ENCODE data around the gene PLXNA2.

PLXNA2 gene

DNA sequence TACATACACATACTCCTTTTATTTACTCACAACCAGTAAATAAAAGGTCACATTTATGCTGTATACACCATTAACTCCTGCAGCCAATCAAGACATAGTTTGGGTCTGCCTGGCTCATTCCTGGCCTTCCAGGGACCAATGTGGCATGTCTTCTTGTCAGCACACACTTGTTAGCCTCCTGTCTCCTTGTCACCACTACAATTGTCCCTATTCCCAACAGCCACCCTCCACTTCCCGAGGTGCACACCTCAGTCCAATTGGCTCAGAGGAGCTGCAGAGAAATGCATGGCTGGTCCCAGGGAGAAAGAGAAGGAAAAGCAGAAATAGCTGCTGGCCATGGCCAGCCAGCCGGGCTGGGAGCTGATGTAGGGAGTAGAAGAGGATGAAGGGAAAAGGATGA lies 116.9 kb downstream of the PLXNA2 start:
- no peak for DNase-seq (ENCODE audit: extremely low read depth, low read depth)
- H3K4me3 ChIP-seq (replicated peaks; ENCODE audit: low read depth, low read length), result no peak overlapping the region
- TF ChIP-seq, protein P1, sequence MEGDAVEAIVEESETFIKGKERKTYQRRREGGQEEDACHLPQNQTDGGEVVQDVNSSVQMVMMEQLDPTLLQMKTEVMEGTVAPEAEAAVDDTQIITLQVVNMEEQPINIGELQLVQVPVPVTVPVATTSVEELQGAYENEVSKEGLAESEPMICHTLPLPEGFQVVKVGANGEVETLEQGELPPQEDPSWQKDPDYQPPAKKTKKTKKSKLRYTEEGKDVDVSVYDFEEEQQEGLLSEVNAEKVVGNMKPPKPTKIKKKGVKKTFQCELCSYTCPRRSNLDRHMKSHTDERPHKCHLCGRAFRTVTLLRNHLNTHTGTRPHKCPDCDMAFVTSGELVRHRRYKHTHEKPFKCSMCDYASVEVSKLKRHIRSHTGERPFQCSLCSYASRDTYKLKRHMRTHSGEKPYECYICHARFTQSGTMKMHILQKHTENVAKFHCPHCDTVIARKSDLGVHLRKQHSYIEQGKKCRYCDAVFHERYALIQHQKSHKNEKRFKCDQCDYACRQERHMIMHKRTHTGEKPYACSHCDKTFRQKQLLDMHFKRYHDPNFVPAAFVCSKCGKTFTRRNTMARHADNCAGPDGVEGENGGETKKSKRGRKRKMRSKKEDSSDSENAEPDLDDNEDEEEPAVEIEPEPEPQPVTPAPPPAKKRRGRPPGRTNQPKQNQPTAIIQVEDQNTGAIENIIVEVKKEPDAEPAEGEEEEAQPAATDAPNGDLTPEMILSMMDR (IDR thresholded peaks at IDR 0.05; ENCODE audit: low read depth, low read length, missing control alignments), result no peak

DNA sequence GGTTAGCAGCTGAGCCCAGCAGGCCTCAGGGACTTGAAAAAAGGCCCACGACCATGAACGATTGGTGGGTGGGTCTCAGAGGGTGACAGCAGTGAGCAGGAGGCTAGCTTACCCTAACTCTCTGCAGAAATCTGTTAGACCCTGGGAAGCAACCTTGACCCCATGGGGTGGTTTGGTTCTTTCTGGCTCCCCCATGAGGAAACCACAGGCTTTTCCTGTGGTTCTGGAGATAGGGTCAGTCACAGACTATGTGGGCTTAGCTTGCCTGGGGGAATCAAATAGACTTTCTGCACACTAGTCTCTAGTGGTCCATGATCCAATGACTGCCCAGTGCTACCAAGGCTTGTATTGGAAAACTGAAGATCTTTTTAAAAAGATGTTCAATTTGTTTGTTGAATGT lies 118.1 kb downstream of the PLXNA2 start:
- no peak overlapping the region for H3K4me3 ChIP-seq (replicated peaks; ENCODE audit: low read depth, low read length)
- DNase-seq (ENCODE audit: extremely low read depth, low read depth), result no peak
- TF ChIP-seq, protein P1 (IDR thresholded peaks at IDR 0.05; ENCODE audit: low read depth, low read length, missing control alignments), result no peak

DNA sequence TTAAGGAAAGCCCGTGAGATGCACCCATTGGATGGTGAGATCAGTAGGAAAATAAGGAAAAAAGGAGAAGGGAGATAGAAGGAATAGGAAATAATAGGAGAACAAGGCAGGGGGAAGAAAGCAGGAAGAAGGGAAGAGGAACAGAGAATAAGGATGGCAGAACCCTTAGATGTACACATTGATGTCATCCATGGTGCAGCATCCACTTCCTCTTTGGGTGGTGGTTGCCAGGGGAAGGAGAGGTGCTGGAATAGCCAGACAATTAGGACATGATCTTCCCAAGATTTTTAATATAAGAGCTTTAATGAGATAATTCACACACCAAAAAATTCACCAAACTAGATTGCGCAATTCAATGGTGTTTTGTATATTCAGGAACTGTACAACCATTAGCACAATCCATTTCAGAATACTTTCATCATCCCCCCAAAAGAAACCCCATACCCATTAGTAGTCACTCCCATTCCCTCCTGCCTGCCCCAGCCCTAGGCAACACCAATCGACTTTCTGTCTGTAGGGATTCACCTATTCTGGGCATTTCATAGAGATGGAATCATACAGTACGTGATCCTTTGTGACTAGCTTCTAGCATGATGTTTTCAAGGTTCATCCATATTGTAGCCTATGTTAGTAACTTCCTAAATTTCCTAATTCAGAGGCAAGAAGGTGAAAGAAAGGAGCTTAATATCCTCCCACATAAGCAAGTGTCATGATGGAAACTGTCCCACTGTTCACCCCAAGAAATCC lies 121.4 kb downstream of the PLXNA2 start:
- no peak overlapping the region for H3K4me3 ChIP-seq (replicated peaks; ENCODE audit: low read depth, low read length)
- no peak for DNase-seq (ENCODE audit: extremely low read depth, low read depth)
- TF ChIP-seq, protein P1 (IDR thresholded peaks at IDR 0.05; ENCODE audit: low read depth, low read length, missing control alignments), result no peak

DNA sequence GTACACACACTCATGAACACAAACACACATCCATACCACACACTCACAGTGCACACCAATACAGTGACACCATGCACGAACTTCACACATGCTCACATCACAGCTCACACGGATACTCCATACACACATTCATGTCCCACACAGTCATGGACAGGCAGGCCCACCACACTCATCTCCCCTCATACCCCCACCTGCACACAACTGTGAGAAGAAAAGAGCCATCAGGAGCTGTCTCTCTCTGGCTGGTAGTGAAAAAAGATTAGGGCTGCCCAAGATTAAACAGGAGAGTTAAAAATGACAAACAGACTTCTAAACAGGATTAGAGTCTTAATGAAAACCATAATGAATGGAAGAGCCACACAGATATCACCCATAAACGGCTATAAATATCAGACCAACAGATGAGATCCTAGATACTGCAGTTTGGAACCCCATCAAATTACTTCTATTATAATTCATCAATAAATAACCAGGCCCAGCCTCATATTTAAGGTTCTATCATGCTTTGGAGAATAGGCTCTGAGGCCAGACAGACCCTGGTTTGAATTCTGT lies 122.3 kb downstream of the PLXNA2 start:
- no peak for DNase-seq (ENCODE audit: extremely low read depth, low read depth)
- TF ChIP-seq, protein P1 (IDR thresholded peaks at IDR 0.05; ENCODE audit: low read depth, low read length, missing control alignments), result no peak
- no peak overlapping the region for H3K4me3 ChIP-seq (replicated peaks; ENCODE audit: low read depth, low read length)

DNA sequence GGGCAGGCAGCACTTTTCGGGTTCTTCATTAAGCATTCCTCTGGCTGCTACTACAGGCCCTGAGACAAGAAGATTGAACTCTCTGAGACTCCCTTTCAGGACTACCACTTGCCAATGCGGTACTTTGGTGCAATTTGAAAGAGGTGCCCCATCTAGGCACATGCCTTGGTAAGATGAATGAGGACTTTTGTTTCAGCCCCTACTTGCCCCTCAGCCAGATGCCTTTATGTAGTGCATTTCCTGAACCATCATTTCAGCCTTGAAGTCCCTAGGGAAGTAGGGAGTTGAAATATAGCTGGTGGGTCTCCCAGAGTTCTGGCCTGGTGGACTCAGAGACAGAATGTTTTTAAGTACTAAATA lies 123.8 kb downstream of the PLXNA2 start:
- no peak overlapping the region for H3K4me3 ChIP-seq (replicated peaks; ENCODE audit: low read depth, low read length)
- no peak for DNase-seq (ENCODE audit: extremely low read depth, low read depth)
- TF ChIP-seq, protein P1 (IDR thresholded peaks at IDR 0.05; ENCODE audit: low read depth, low read length, missing control alignments), result no peak

DNA sequence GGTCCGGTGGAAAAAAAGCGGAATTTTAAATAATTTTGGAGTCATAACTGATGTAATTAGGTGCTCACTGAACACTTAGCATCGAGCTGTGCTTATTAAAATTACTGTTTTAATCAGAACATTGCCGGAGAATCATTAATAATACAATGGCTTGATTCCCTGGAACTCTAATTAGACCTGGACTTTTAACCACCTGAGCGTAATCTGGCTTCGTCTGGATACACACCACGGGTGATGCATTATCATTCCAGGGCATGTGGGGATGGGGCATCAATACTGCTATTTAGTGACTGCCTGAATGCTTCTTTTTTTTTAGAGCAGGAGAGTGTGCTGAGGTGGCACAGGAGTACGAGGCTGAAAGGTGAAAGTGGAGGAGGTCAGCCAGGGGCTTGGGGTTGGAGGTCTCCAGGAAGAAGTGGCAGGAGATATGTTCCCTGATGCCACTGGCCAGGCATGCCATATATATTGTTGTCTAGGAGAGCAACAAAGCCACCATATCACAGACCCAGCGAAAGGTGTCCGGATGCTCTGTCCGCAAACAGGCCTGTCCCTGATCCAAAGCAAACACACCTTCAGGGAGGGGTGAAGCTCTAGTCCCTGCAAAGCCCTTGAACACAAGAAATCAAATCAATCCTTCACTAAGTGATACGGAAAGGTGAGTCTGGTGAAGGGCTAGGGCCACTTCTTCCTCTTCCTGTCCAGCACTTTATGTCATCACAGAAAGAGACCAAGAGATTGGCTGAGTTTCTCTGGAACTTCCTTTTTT lies 125.2 kb downstream of the PLXNA2 start:
- no peak for DNase-seq (ENCODE audit: extremely low read depth, low read depth)
- TF ChIP-seq, protein P1 (IDR thresholded peaks at IDR 0.05; ENCODE audit: low read depth, low read length, missing control alignments), result no peak

More for the DNA sequence above, 125.2 kb downstream of the PLXNA2 start:
- no peak overlapping the region for H3K4me3 ChIP-seq (replicated peaks; ENCODE audit: low read depth, low read length)

All from HFF-Myc (cell line).